Measurements from ENCODE around the gene ORC1.
"Not testable (repeated sequence)": the region's sequence is repeated elsewhere in the genome, so short reads cannot be mapped to it uniquely, and the experiment has no call there.

The ORC1 gene

GRCh38 chr1:52386458-52386857 is 17.8 kb downstream of the ORC1 start:
- H3K27me3 ChIP-seq (replicated peaks; ENCODE audit: control insufficient read depth, insufficient read depth, low read length): no peaks in the 10 kb centered on the region
- H3K9me3 ChIP-seq (ENCODE audit: control insufficient read depth, low read length): no peaks in the 10 kb centered on the region
- no peak overlapping the region for H3K4me3 ChIP-seq (ENCODE audit: low read length)
- no peaks in the 10 kb centered on the region for H3K36me3 ChIP-seq (ENCODE audit: control insufficient read depth, insufficient read depth, low read length, severe bottlenecking)
- DNase-seq (ENCODE audit: low read depth): no peak
- no peak overlapping the region for H3K9ac ChIP-seq (ENCODE audit: low read length)
- no peaks in the 10 kb centered on the region for H3K4me1 ChIP-seq (ENCODE audit: control insufficient read depth, insufficient read depth, low read length)

- Histone ChIP-seq H3K27me3 (replicated peaks; ENCODE audit: control insufficient read depth, insufficient read depth, low read length) (no peaks in the 10 kb centered on the region), H3K9me3 (ENCODE audit: control insufficient read depth, low read length) (no peaks in the 10 kb centered on the region), H3K4me3 (ENCODE audit: low read length) (no peak overlapping the region), H3K36me3 (ENCODE audit: control insufficient read depth, insufficient read depth, low read length, severe bottlenecking) (no peaks in the 10 kb centered on the region), H3K9ac (ENCODE audit: low read length) (no peak overlapping the region), H3K4me1 (ENCODE audit: control insufficient read depth, insufficient read depth, low read length) (no peaks in the 10 kb centered on the region)
- no peak for DNase-seq (ENCODE audit: low read depth)
Observed at GRCh38 chr1:52385376-52385775, 18.8 kb downstream of the ORC1 start.

- not testable (repeated sequence) for H3K27me3 ChIP-seq (replicated peaks; ENCODE audit: control insufficient read depth, insufficient read depth, low read length); H3K4me1 ChIP-seq (ENCODE audit: control insufficient read depth, insufficient read depth, low read length); H3K9me3 ChIP-seq (ENCODE audit: control insufficient read depth, low read length); H3K36me3 ChIP-seq (ENCODE audit: control insufficient read depth, insufficient read depth, low read length, severe bottlenecking); H3K4me3 ChIP-seq (ENCODE audit: low read length); H3K9ac ChIP-seq (ENCODE audit: low read length); DNase-seq (ENCODE audit: low read depth)
Observed at GRCh38 chr1:52369851-52370250, 34.4 kb downstream of the ORC1 start.

GRCh38 chr1:52368383-52369172 is 35.6 kb downstream of the ORC1 start:
- peak; percentile 59 for DNase-seq (ENCODE audit: low read depth)
- Histone ChIP-seq H3K4me3 (ENCODE audit: low read length) (peak overlapping the region; percentile 72), H3K36me3 (ENCODE audit: control insufficient read depth, insufficient read depth, low read length, severe bottlenecking) (peaks cover 4% of the 10 kb centered on the region), H3K9ac (ENCODE audit: low read length) (peak overlapping the region; percentile 63), H3K4me1 (ENCODE audit: control insufficient read depth, insufficient read depth, low read length) (peaks cover 8% of the 10 kb centered on the region), H3K27me3 (replicated peaks; ENCODE audit: control insufficient read depth, insufficient read depth, low read length) (no peaks in the 10 kb centered on the region), H3K9me3 (ENCODE audit: control insufficient read depth, low read length) (no peaks in the 10 kb centered on the region)

- H3K4me1 ChIP-seq (ENCODE audit: control insufficient read depth, insufficient read depth, low read length): peaks cover 8% of the 10 kb centered on the region
- no peaks in the 10 kb centered on the region for H3K9me3 ChIP-seq (ENCODE audit: control insufficient read depth, low read length)
- H3K36me3 ChIP-seq (ENCODE audit: control insufficient read depth, insufficient read depth, low read length, severe bottlenecking): peaks cover 10% of the 10 kb centered on the region
- no peak overlapping the region for H3K4me3 ChIP-seq (ENCODE audit: low read length)
- no peaks in the 10 kb centered on the region for H3K27me3 ChIP-seq (replicated peaks; ENCODE audit: control insufficient read depth, insufficient read depth, low read length)
- H3K9ac ChIP-seq (ENCODE audit: low read length): no peak overlapping the region
- DNase-seq (ENCODE audit: low read depth): no peak
Observed at GRCh38 chr1:52367272-52367671, 37.0 kb downstream of the ORC1 start.

- peaks cover 8% of the 10 kb centered on the region for H3K4me1 ChIP-seq (ENCODE audit: control insufficient read depth, insufficient read depth, low read length)
- peak overlapping the region; percentile 94 for H3K4me3 ChIP-seq (ENCODE audit: low read length)
- no peak for DNase-seq (ENCODE audit: low read depth)
- H3K27me3 ChIP-seq (replicated peaks; ENCODE audit: control insufficient read depth, insufficient read depth, low read length): no peaks in the 10 kb centered on the region
- no peaks in the 10 kb centered on the region for H3K9me3 ChIP-seq (ENCODE audit: control insufficient read depth, low read length)
- H3K36me3 ChIP-seq (ENCODE audit: control insufficient read depth, insufficient read depth, low read length, severe bottlenecking): peaks cover 18% of the 10 kb centered on the region
- H3K9ac ChIP-seq (ENCODE audit: low read length): no peak overlapping the region
Observed at GRCh38 chr1:52366517-52366827, 37.8 kb downstream of the ORC1 start.

GRCh38 chr1:52365746-52366516 is 38.3 kb downstream of the ORC1 start, which contains the start of gene CC2D1B:
Gene CC2D1B, minus strand, starts transcription at chr1:52366205. Its CDS starts 1,585 bp downstream, at chr1:52364620.
- Histone ChIP-seq H3K36me3 (ENCODE audit: control insufficient read depth, insufficient read depth, low read length, severe bottlenecking) (peaks cover 23% of the 10 kb centered on the region), H3K4me3 (ENCODE audit: low read length) (peak within 1 kb of the TSS; percentile 94), H3K9ac (ENCODE audit: low read length) (peak within 1 kb of the TSS; percentile 96), H3K9me3 (ENCODE audit: control insufficient read depth, low read length) (no peaks in the 10 kb centered on the region), H3K4me1 (ENCODE audit: control insufficient read depth, insufficient read depth, low read length) (peaks cover 8% of the 10 kb centered on the region), H3K27me3 (replicated peaks; ENCODE audit: control insufficient read depth, insufficient read depth, low read length) (no peaks in the 10 kb centered on the region)
- DNase-seq (ENCODE audit: low read depth): peak; percentile 96

GRCh38 chr1:52365071-52365745 is 39.0 kb downstream of the ORC1 start:
- H3K9me3 ChIP-seq (ENCODE audit: control insufficient read depth, low read length): no peaks in the 10 kb centered on the region
- peak; percentile 86 for DNase-seq (ENCODE audit: low read depth)
- peaks cover 8% of the 10 kb centered on the region for H3K4me1 ChIP-seq (ENCODE audit: control insufficient read depth, insufficient read depth, low read length)
- H3K27me3 ChIP-seq (replicated peaks; ENCODE audit: control insufficient read depth, insufficient read depth, low read length): no peaks in the 10 kb centered on the region
- peak overlapping the region; percentile 96 for H3K9ac ChIP-seq (ENCODE audit: low read length)
- peaks cover 31% of the 10 kb centered on the region for H3K36me3 ChIP-seq (ENCODE audit: control insufficient read depth, insufficient read depth, low read length, severe bottlenecking)
- peak overlapping the region; percentile 94 for H3K4me3 ChIP-seq (ENCODE audit: low read length)

- Histone ChIP-seq H3K9me3 (ENCODE audit: control insufficient read depth, low read length) (no peaks in the 10 kb centered on the region), H3K4me1 (ENCODE audit: control insufficient read depth, insufficient read depth, low read length) (peaks cover 8% of the 10 kb centered on the region), H3K4me3 (ENCODE audit: low read length) (peak overlapping the region; percentile 94), H3K36me3 (ENCODE audit: control insufficient read depth, insufficient read depth, low read length, severe bottlenecking) (peaks cover 39% of the 10 kb centered on the region), H3K27me3 (replicated peaks; ENCODE audit: control insufficient read depth, insufficient read depth, low read length) (no peaks in the 10 kb centered on the region), H3K9ac (ENCODE audit: low read length) (peak overlapping the region; percentile 96)
- no peak for DNase-seq (ENCODE audit: low read depth)
Observed at GRCh38 chr1:52364235-52364839, 39.9 kb downstream of the ORC1 start.

- Histone ChIP-seq H3K9me3 (ENCODE audit: control insufficient read depth, low read length) (no peaks in the 10 kb centered on the region), H3K27me3 (replicated peaks; ENCODE audit: control insufficient read depth, insufficient read depth, low read length) (no peaks in the 10 kb centered on the region), H3K4me3 (ENCODE audit: low read length) (no peak overlapping the region), H3K36me3 (ENCODE audit: control insufficient read depth, insufficient read depth, low read length, severe bottlenecking) (peaks cover 77% of the 10 kb centered on the region), H3K4me1 (ENCODE audit: control insufficient read depth, insufficient read depth, low read length) (peaks cover 8% of the 10 kb centered on the region), H3K9ac (ENCODE audit: low read length) (no peak overlapping the region)
- DNase-seq (ENCODE audit: low read depth): no peak
Observed at GRCh38 chr1:52360595-52360968, 43.6 kb downstream of the ORC1 start.
